Astrocyte (in vitro differentiated cells and primary cell): Measurements from ENCODE around the gene LARGE1. TPM values are rescaled to one million over a fixed set of nuclear protein-coding genes. Genes with fewer than 3 reads are reported as not detected.

ENCODE experiments used
- DNase-seq: peaks from one replicate; pipeline ENCODE4 v3.0.0-alpha.2; 2010; ENCODE audit warnings: low read depth
- FAIRE-seq: peaks from 2 replicates; lab custom pipeline; 2011; peaks lifted over from hg19 to GRCh38; lab: Jason Lieb, UNC
- H2AFZ ChIP-seq: 2 replicates; pipeline ENCODE4 v1.6.0; 2012; ENCODE audit warnings: low read depth, low read length, inconsistent platforms
- H3K27ac ChIP-seq: 2 replicates; pipeline ENCODE4 v1.5.1; 2011; ENCODE audit warnings: low read depth, low read length, inconsistent platforms
- H3K27me3 ChIP-seq: 2 replicates; pipeline ENCODE4 v1.6.0; 2011; ENCODE audit warnings: low read length, inconsistent platforms; ENCODE audit not compliant: insufficient read depth
- H3K36me3 ChIP-seq: 2 replicates; pipeline ENCODE4 v1.5.1; 2011; ENCODE audit warnings: low read length, inconsistent platforms; ENCODE audit not compliant: insufficient read depth
- H3K4me1 ChIP-seq: 2 replicates; pipeline ENCODE4 v1.5.1; 2011; ENCODE audit warnings: low read length, inconsistent platforms; ENCODE audit not compliant: insufficient read depth
- H3K4me2 ChIP-seq: 2 replicates; pipeline ENCODE4 v1.6.0; 2012; ENCODE audit warnings: low read length, inconsistent platforms
- H3K4me3 ChIP-seq: 2 replicates; pipeline ENCODE4 v1.5.1; 2011; ENCODE audit warnings: low read depth, mild to moderate bottlenecking, low read length, inconsistent platforms; ENCODE audit not compliant: insufficient read depth
- H3K79me2 ChIP-seq: 2 replicates; pipeline ENCODE4 v1.6.0; 2012; ENCODE audit warnings: mild to moderate bottlenecking, low read length, inconsistent platforms; ENCODE audit not compliant: insufficient read depth
- H3K9ac ChIP-seq: 2 replicates; pipeline ENCODE4 v1.6.0; 2012; ENCODE audit warnings: mild to moderate bottlenecking, low read length, inconsistent platforms
- H3K9me3 ChIP-seq: 2 replicates; pipeline ENCODE4 v1.5.1; 2012; ENCODE audit warnings: low read depth, mild to moderate bottlenecking, low read length, inconsistent platforms; ENCODE audit not compliant: insufficient read depth
- H4K20me1 ChIP-seq: 2 replicates; pipeline ENCODE4 v1.6.0; 2012; ENCODE audit warnings: low read length, inconsistent platforms; ENCODE audit not compliant: insufficient read depth
- H3K27ac Mint-ChIP-seq: one replicate; pipeline ENCODE4 v1.8.0; 2021; ENCODE audit warnings: mild to moderate bottlenecking, mixed read lengths; ENCODE audit not compliant: unreplicated experiment
- H3K27me3 Mint-ChIP-seq: one replicate; pipeline ENCODE4 v1.8.0; 2021; ENCODE audit warnings: low read depth, mixed read lengths; ENCODE audit not compliant: unreplicated experiment
- H3K36me3 Mint-ChIP-seq: one replicate; pipeline ENCODE4 v1.8.0; 2021; ENCODE audit warnings: low read depth, mixed read lengths; ENCODE audit not compliant: unreplicated experiment
- H3K4me1 Mint-ChIP-seq: one replicate; pipeline ENCODE4 v1.8.0; 2021; ENCODE audit warnings: low read depth, mixed read lengths; ENCODE audit not compliant: unreplicated experiment
- H3K4me3 Mint-ChIP-seq: one replicate; pipeline ENCODE4 v1.8.0; 2021; ENCODE audit warnings: mild to moderate bottlenecking, moderate library complexity, mixed read lengths; ENCODE audit not compliant: unreplicated experiment
- H3K9me3 Mint-ChIP-seq: one replicate; pipeline ENCODE4 v1.8.0; 2021; ENCODE audit warnings: mild to moderate bottlenecking, mixed read lengths; ENCODE audit not compliant: unreplicated experiment
- CTCF ChIP-seq: IDR thresholded peaks from 2 replicates; pipeline ENCODE4 v1.5.1; 2011; ENCODE audit warnings: low read depth, mild to moderate bottlenecking, inconsistent platforms, low read length, moderate library complexity; ENCODE audit not compliant: insufficient read depth
- EZH2 ChIP-seq: IDR thresholded peaks from 2 replicates; pipeline ENCODE4 v1.6.1; 2012; ENCODE audit warnings: mild to moderate bottlenecking, low read length, inconsistent platforms; ENCODE audit not compliant: insufficient read depth
- total RNA-seq: library from RNA; stranded (reverse); gene quantifications from 2 replicates; pipeline ENCODE4 v1.2.1, GENCODE V29; 2021

The LARGE1 gene
- total RNA-seq, 1 donor from 2014 or later: 92.6 TPM

DNA sequence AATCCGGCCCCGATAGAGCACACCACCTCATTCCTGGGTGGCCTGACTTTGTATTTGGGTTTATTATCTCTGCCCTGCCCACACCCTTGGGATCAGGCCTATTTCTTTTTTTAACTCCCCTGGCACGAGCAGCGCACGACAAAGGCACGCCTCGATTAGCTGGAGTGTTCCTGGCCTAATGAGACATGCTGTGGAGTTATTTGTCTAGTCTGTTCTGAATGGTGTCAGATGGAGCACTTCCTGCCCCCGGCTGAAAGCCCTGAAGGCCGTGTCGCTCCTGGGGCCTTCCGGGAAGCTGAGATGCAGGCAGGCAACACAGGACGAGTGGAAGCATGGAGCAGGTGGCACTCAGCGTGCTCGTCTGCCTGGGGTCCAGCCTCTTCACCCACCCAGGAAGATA is 47.1 kb downstream of the LARGE1 start:
- H3K27me3 ChIP-seq: no peaks in the 10 kb centered on the region

GRCh38 chr22:33871935-33872334 is 48.3 kb downstream of the LARGE1 start:
- no peaks in the 10 kb centered on the region for H3K27me3 ChIP-seq
- TF ChIP-seq EZH2: no peak
- TF ChIP-seq CTCF: no peak
- H3K9ac ChIP-seq: no peak overlapping the region
- H3K79me2 ChIP-seq: peaks cover 2% of the 10 kb centered on the region
- no peak overlapping the region for H3K27ac ChIP-seq
- H3K36me3 Mint-ChIP-seq: no peaks in the 10 kb centered on the region
- H3K27ac Mint-ChIP-seq: no peak overlapping the region
- H4K20me1 ChIP-seq: peaks cover 22% of the 10 kb centered on the region
- no peaks in the 10 kb centered on the region for H3K27me3 Mint-ChIP-seq
- H3K4me3 ChIP-seq: no peak overlapping the region
- H3K9me3 ChIP-seq: no peaks in the 10 kb centered on the region
- H3K4me1 Mint-ChIP-seq: peaks cover 34% of the 10 kb centered on the region
- FAIRE-seq: no peak
- H3K4me1 ChIP-seq: peaks cover 2% of the 10 kb centered on the region
- no peak overlapping the region for H3K4me3 Mint-ChIP-seq
- no peak for DNase-seq
- no peaks in the 10 kb centered on the region for H3K9me3 Mint-ChIP-seq
- H2AFZ ChIP-seq: no peak overlapping the region
- H3K4me2 ChIP-seq: no peak overlapping the region
- no peaks in the 10 kb centered on the region for H3K36me3 ChIP-seq

More for the DNA sequence above, 47.1 kb downstream of the LARGE1 start:
- Mint-ChIP-seq H3K4me1 (peaks cover 26% of the 10 kb centered on the region), H3K4me3 (no peak overlapping the region), H3K27me3 (no peaks in the 10 kb centered on the region), H3K36me3 (no peaks in the 10 kb centered on the region), H3K9me3 (no peaks in the 10 kb centered on the region), H3K27ac (peak overlapping the region; percentile 53)
- peaks cover 2% of the 10 kb centered on the region for H3K79me2 ChIP-seq
- no peak overlapping the region for H3K27ac ChIP-seq
- no peaks in the 10 kb centered on the region for H3K36me3 ChIP-seq
- H3K4me3 ChIP-seq: no peak overlapping the region
- H2AFZ ChIP-seq: no peak overlapping the region
- no peaks in the 10 kb centered on the region for H3K9me3 ChIP-seq
- H4K20me1 ChIP-seq: peaks cover 14% of the 10 kb centered on the region
- FAIRE-seq: no peak
- no peak overlapping the region for H3K9ac ChIP-seq
- H3K4me1 ChIP-seq: no peaks in the 10 kb centered on the region
- H3K4me2 ChIP-seq: no peak overlapping the region
- TF ChIP-seq EZH2 (no peak), CTCF (no peak)
- DNase-seq: no peak

DNA sequence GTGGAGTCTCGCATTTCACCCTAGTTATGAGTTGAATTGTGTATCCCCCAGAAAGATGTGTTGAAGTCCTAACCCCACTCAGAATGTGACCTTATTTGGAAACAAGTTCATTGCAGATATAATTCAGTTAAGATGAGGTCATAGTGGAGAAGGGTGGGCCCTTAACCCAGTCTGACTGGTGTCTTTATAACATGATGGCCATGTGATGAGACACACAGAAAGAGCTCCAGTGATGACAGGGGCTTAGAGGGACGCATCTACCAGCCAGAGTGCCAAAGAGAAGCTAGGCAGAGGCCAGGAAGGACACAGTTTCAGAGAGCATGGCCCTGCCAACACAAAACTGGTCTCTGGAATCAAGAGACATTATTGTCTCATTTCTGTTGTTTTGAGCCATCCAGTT is 50.3 kb downstream of the LARGE1 start:
- Histone ChIP-seq H3K4me2 (no peak overlapping the region), H3K27ac (no peak overlapping the region), H3K79me2 (peaks cover 4% of the 10 kb centered on the region), H3K4me1 (peaks cover 2% of the 10 kb centered on the region), H3K9ac (no peak overlapping the region), H3K36me3 (no peaks in the 10 kb centered on the region), H4K20me1 (peaks cover 17% of the 10 kb centered on the region), H2AFZ (no peak overlapping the region), H3K9me3 (no peaks in the 10 kb centered on the region), H3K27me3 (no peaks in the 10 kb centered on the region), H3K4me3 (no peak overlapping the region)
- Mint-ChIP-seq H3K9me3 (no peaks in the 10 kb centered on the region), H3K4me3 (no peak overlapping the region), H3K4me1 (peaks cover 41% of the 10 kb centered on the region), H3K36me3 (no peaks in the 10 kb centered on the region), H3K27me3 (no peaks in the 10 kb centered on the region), H3K27ac (no peak overlapping the region)
- DNase-seq: no peak
- TF ChIP-seq EZH2: no peak
- no peak for TF ChIP-seq CTCF
- FAIRE-seq: no peak
